GM12892 (cell line): ENCODE measurements around the gene CDH4.

Source experiments
- POLR2A ChIP-seq: IDR thresholded peaks from 2 replicates; pipeline ENCODE4 v1.6.1; 2011; ENCODE audit warnings: low read depth, low read length, control low read depth
- TAF1 ChIP-seq: IDR thresholded peaks from 2 replicates; pipeline ENCODE4 v1.6.1; 2011; ENCODE audit warnings: low read depth, mild to moderate bottlenecking, control low read depth, low read length, borderline replicate concordance

- TF ChIP-seq POLR2A (no peak), TAF1 (no peak)
Measured at GRCh38 chr20:61279621-61280150, 27.6 kb downstream of the CDH4 start.
